ACC112 (cell line): ENCODE results near the gene CADPS2.

Experiments used
- H2AFZ ChIP-seq: fragments of 200-600 bp; sonication (generic); one replicate; pipeline ENCODE4 v1.6.0; 2017; ENCODE audit warnings: antibody characterized with exemption, low read length; ENCODE audit not compliant: unreplicated experiment
- H3K27ac ChIP-seq: fragments of 200-600 bp; sonication (generic); 2 replicates; pipeline ENCODE4 v1.5.1; 2014; ENCODE audit warnings: low read depth, mild to moderate bottlenecking, antibody characterized with exemption, low read length, moderate library complexity
- H3K27me3 ChIP-seq: fragments of 200-600 bp; sonication (generic); 2 replicates; pipeline ENCODE4 v1.6.1; 2014; ENCODE audit warnings: mild to moderate bottlenecking, antibody characterized with exemption, low read length, moderate library complexity, mixed read lengths; ENCODE audit not compliant: insufficient read depth
- H3K36me3 ChIP-seq: fragments of 200-600 bp; sonication (generic); 2 replicates; pipeline ENCODE4 v1.6.1; 2016; ENCODE audit warnings: mild to moderate bottlenecking, antibody characterized with exemption, low read length, moderate library complexity, mixed read lengths; ENCODE audit not compliant: insufficient read depth
- H3K4me1 ChIP-seq: fragments of 200-600 bp; sonication (generic); one replicate; pipeline ENCODE4 v1.6.1; 2016; ENCODE audit warnings: low read length, mixed read lengths; ENCODE audit not compliant: insufficient read depth, unreplicated experiment, control insufficient read depth
- H3K4me3 ChIP-seq: fragments of 200-600 bp; sonication (generic); 2 replicates; pipeline ENCODE4 v1.5.1; 2014; ENCODE audit warnings: mild to moderate bottlenecking, low read depth, low read length
- H3K79me2 ChIP-seq: fragments of 200-600 bp; sonication (generic); one replicate; pipeline ENCODE4 v1.6.0; 2016; ENCODE audit warnings: low read length; ENCODE audit not compliant: control insufficient read depth, unreplicated experiment, insufficient read depth

The CADPS2 gene

GRCh38 chr7:122887198-122887597, 938 bp upstream of the CADPS2 start:
- H3K27me3 ChIP-seq, result no peaks in the 10 kb centered on the region
- H2AFZ ChIP-seq, result peak overlapping the region; percentile 90
- H3K27ac ChIP-seq, result no peak overlapping the region
- peak overlapping the region; percentile 96 for H3K4me3 ChIP-seq
- no peaks in the 10 kb centered on the region for H3K36me3 ChIP-seq
- peaks cover 3% of the 10 kb centered on the region for H3K79me2 ChIP-seq
- peaks cover 22% of the 10 kb centered on the region for H3K4me1 ChIP-seq

GRCh38 chr7:122885583-122886356, 490 bp downstream of the CADPS2 start:
- H3K27ac ChIP-seq, result peak overlapping the region; percentile 56
- H2AFZ ChIP-seq, result peak overlapping the region; percentile 90
- no peaks in the 10 kb centered on the region for H3K36me3 ChIP-seq
- peak overlapping the region; percentile 96 for H3K4me3 ChIP-seq
- H3K4me1 ChIP-seq, result peaks cover 30% of the 10 kb centered on the region
- no peaks in the 10 kb centered on the region for H3K27me3 ChIP-seq
- H3K79me2 ChIP-seq, result peaks cover 3% of the 10 kb centered on the region

GRCh38 chr7:122884186-122884585, 2.1 kb downstream of the CADPS2 start:
- no peak overlapping the region for H3K27ac ChIP-seq
- H3K79me2 ChIP-seq, result peaks cover 3% of the 10 kb centered on the region
- H2AFZ ChIP-seq, result no peak overlapping the region
- H3K27me3 ChIP-seq, result no peaks in the 10 kb centered on the region
- H3K36me3 ChIP-seq, result no peaks in the 10 kb centered on the region
- peaks cover 39% of the 10 kb centered on the region for H3K4me1 ChIP-seq
- peak overlapping the region; percentile 96; the same call in 1 of the 2 replicates for H3K4me3 ChIP-seq

- H3K4me3 ChIP-seq, result no peak overlapping the region
- no peaks in the 10 kb centered on the region for H3K27me3 ChIP-seq
- H3K36me3 ChIP-seq, result no peaks in the 10 kb centered on the region
- H3K27ac ChIP-seq, result no peak overlapping the region
- peaks cover 3% of the 10 kb centered on the region for H3K79me2 ChIP-seq
- H3K4me1 ChIP-seq, result peaks cover 39% of the 10 kb centered on the region
- H2AFZ ChIP-seq, result no peak overlapping the region
These were observed 3.1 kb downstream of the CADPS2 start for GRCh38 chr7:122883049-122883680.

- Histone ChIP-seq H3K27me3 (no peaks in the 10 kb centered on the region), H3K79me2 (peaks cover 3% of the 10 kb centered on the region), H3K4me3 (peak overlapping the region; percentile 63), H3K27ac (no peak overlapping the region), H3K4me1 (peaks cover 35% of the 10 kb centered on the region), H3K36me3 (no peaks in the 10 kb centered on the region), H2AFZ (peak overlapping the region; percentile 9)
These were observed 4.9 kb downstream of the CADPS2 start for GRCh38 chr7:122881324-122881723.

- no peak overlapping the region for H3K4me3 ChIP-seq
- no peaks in the 10 kb centered on the region for H3K79me2 ChIP-seq
- peaks cover 9% of the 10 kb centered on the region; the same call in 1 of the 2 replicates for H3K36me3 ChIP-seq
- H2AFZ ChIP-seq, result no peak overlapping the region
- H3K4me1 ChIP-seq, result no peaks in the 10 kb centered on the region
- H3K27ac ChIP-seq, result no peak overlapping the region
- H3K27me3 ChIP-seq, result no peaks in the 10 kb centered on the region
These were observed 17.0 kb downstream of the CADPS2 start for GRCh38 chr7:122869260-122869659.

GRCh38 chr7:122867471-122867980, 18.7 kb downstream of the CADPS2 start:
- Histone ChIP-seq H3K36me3 (peaks cover 9% of the 10 kb centered on the region; the same call in 1 of the 2 replicates), H3K27me3 (no peaks in the 10 kb centered on the region), H3K4me3 (no peak overlapping the region), H3K4me1 (no peaks in the 10 kb centered on the region), H3K27ac (no peak overlapping the region), H3K79me2 (no peaks in the 10 kb centered on the region), H2AFZ (no peak overlapping the region)

GRCh38 chr7:122864838-122865237, 21.4 kb downstream of the CADPS2 start:
- Histone ChIP-seq H3K27ac (no peak overlapping the region), H3K36me3 (peaks cover 6% of the 10 kb centered on the region; the same call in 1 of the 2 replicates), H3K4me1 (no peaks in the 10 kb centered on the region), H2AFZ (no peak overlapping the region), H3K27me3 (no peaks in the 10 kb centered on the region), H3K79me2 (no peaks in the 10 kb centered on the region), H3K4me3 (no peak overlapping the region)

GRCh38 chr7:122864016-122864415, 22.2 kb downstream of the CADPS2 start:
- no peaks in the 10 kb centered on the region for H3K4me1 ChIP-seq
- H3K27ac ChIP-seq, result no peak overlapping the region
- H3K27me3 ChIP-seq, result no peaks in the 10 kb centered on the region
- H3K4me3 ChIP-seq, result no peak overlapping the region
- H2AFZ ChIP-seq, result no peak overlapping the region
- H3K36me3 ChIP-seq, result peaks cover 6% of the 10 kb centered on the region; the same call in 1 of the 2 replicates
- H3K79me2 ChIP-seq, result no peaks in the 10 kb centered on the region

GRCh38 chr7:122858320-122858719, 27.9 kb downstream of the CADPS2 start:
- H3K27me3 ChIP-seq, result no peaks in the 10 kb centered on the region
- H3K4me3 ChIP-seq, result no peak overlapping the region
- no peaks in the 10 kb centered on the region for H3K79me2 ChIP-seq
- H2AFZ ChIP-seq, result no peak overlapping the region
- no peak overlapping the region for H3K27ac ChIP-seq
- no peaks in the 10 kb centered on the region for H3K36me3 ChIP-seq
- H3K4me1 ChIP-seq, result no peaks in the 10 kb centered on the region
